Measurements from ENCODE around the gene PHB1.
A peak's percentile ranks its signal among the peaks of the same experiment; 100 is the strongest.

PHB1 gene

DNA sequence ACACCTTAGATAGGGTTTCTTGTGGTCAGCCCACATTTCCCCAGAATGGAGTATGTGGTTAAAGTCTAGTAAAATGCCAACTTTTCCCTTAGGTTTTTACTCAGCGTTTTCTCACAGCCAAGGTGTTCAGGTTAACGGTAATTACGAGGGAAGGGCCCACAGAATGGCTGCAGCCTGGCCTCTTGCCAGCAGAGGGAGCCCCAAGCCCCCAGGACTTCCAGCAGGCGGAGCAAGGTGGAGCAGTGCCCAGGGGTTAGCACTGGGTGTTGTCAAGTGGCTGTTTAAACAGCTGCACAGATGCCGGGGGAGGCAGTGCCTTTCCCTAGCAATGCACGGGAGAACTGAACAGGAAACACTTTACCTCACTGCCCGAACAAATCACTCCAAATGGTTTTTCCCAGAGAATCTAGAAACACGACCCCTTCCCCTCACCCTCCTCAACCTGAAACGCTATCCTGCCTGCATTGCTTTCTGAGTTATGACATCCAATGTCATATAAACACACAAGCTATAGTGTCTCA, 6.6 kb downstream of the PHB1 start:
- DNase-seq (peak; percentile 81 to 89 (median 84)), ATAC-seq (replicated peaks) (peak; percentile 77)
- Mint-ChIP-seq H3K4me1 (ENCODE audit: low read depth in 2 of 2) (peaks cover 32 to 37% of the 10 kb centered on the region in 2 donors), H3K9me3 (no peaks in the 10 kb centered on the region), H3K27ac (peak overlapping the region; percentile 29 to 62), H3K27me3 (no peaks in the 10 kb centered on the region), H3K4me3 (peak overlapping the region in 1 of 2 donors; percentile 21), H3K36me3 (ENCODE audit: insufficient read depth) (peaks cover 57% of the 10 kb centered on the region)

DNA sequence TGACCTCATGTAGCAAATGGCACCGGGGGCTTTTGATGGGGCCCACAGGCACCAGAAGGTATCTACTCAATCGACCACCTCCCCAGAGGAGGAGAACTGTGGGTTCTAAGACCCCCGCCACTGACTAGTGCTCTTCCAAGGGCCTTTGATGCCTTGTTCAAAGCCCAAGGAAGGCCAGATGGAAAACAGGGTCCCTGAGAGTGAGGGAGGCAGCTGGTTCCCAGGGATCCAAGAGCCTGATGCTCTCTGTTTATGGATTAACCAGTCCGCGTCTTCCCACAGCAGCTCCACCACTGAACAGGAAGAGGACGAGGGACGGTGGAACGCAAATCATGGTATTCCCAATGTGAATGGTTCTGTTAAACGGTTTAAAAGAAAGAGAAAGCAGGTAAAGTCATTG, 7.6 kb downstream of the PHB1 start:
- Mint-ChIP-seq H3K27me3 (no peaks in the 10 kb centered on the region), H3K9me3 (no peaks in the 10 kb centered on the region), H3K4me1 (ENCODE audit: low read depth in 2 of 2) (peaks cover 40 to 47% of the 10 kb centered on the region in 2 donors), H3K27ac (no peak overlapping the region), H3K36me3 (ENCODE audit: insufficient read depth) (peaks cover 57% of the 10 kb centered on the region), H3K4me3 (no peak overlapping the region)
- ATAC-seq (replicated peaks) (no peak), DNase-seq (no peak)

DNA sequence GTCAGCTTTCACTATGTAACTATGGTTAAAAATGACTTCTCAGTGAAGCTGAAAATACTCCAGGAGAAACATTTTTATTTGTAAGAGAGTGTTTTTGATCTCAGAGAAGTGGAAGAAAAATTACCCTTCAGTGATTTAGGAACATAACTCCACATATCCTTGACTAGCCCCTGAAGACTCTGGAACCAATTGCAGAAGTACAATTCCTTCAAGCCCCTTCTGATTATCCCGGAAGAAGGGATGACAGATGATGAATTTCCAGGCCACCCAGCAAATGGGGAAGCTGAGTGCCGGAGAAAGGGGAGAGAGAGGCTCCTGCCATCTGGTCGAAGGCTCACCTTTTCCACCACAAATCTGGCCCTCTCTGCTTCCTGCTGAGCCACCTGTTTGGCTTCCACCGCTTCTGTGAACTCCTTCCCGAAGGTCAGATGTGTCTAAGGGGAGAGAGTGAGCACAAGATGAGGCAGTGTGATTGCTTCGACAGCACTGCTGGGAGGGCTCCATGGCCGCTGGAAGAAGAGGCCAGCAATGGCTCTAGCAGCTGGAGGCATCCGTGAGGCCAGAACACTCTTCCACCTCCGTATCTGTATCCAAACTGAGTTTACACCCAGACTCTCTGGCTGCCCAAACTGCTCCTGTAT, 8.1 kb downstream of the PHB1 start:
- H3K27ac Mint-ChIP-seq, result peak overlapping the region; percentile 8 to 20
- peaks cover 52% of the 10 kb centered on the region for H3K36me3 Mint-ChIP-seq (ENCODE audit: insufficient read depth)
- H3K9me3 Mint-ChIP-seq, result no peaks in the 10 kb centered on the region
- H3K4me1 Mint-ChIP-seq (ENCODE audit: low read depth in 2 of 2), result peaks cover 41 to 43% of the 10 kb centered on the region in 2 donors
- DNase-seq (no peak), ATAC-seq (replicated peaks) (no peak)
- H3K27me3 Mint-ChIP-seq, result no peaks in the 10 kb centered on the region
- no peak overlapping the region for H3K4me3 Mint-ChIP-seq

GRCh38 chr17:49404906-49405305, 9.8 kb downstream of the PHB1 start:
- no peaks in the 10 kb centered on the region for H3K27me3 Mint-ChIP-seq
- DNase-seq (no peak), ATAC-seq (replicated peaks) (no peak)
- H3K9me3 Mint-ChIP-seq, result no peaks in the 10 kb centered on the region
- peak overlapping the region; percentile 90 to 95 for H3K27ac Mint-ChIP-seq
- peaks cover 42 to 46% of the 10 kb centered on the region in 2 donors for H3K4me1 Mint-ChIP-seq (ENCODE audit: low read depth in 2 of 2)
- peak overlapping the region; percentile 72 to 73 for H3K4me3 Mint-ChIP-seq
- H3K36me3 Mint-ChIP-seq (ENCODE audit: insufficient read depth), result peaks cover 36% of the 10 kb centered on the region

DNA sequence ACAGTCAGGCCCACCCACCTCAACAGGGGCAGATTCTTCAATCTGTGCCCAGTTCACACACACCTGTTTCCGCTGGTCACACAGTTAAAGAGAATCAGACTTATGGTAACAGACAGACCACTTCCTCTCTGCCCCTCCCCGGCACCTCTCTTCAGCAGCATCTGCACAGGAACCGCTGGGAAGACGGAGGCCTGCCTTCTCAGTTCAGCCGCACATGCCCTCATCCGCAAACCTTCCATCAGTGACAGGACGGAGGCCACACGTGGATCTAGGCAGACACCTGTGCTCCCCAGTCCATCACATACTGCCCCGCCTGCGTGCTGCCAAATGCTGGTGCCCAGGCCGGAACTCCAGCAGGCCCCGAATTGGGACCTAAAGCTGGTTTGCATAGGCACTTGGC, 10.3 kb downstream of the PHB1 start:
- peaks cover 42 to 46% of the 10 kb centered on the region in 2 donors for H3K4me1 Mint-ChIP-seq (ENCODE audit: low read depth in 2 of 2)
- no peaks in the 10 kb centered on the region for H3K9me3 Mint-ChIP-seq
- DNase-seq (peak; percentile 32 to 45 (median 40)), ATAC-seq (replicated peaks) (peak; percentile 77)
- H3K27ac Mint-ChIP-seq, result peak overlapping the region; percentile 90 to 95
- H3K36me3 Mint-ChIP-seq (ENCODE audit: insufficient read depth), result peaks cover 33% of the 10 kb centered on the region
- peak overlapping the region; percentile 72 to 73 for H3K4me3 Mint-ChIP-seq
- no peaks in the 10 kb centered on the region for H3K27me3 Mint-ChIP-seq

- Mint-ChIP-seq H3K27me3 (no peaks in the 10 kb centered on the region), H3K4me1 (ENCODE audit: low read depth in 2 of 2) (peaks cover 41 to 42% of the 10 kb centered on the region in 2 donors), H3K4me3 (peak overlapping the region; percentile 72 to 73), H3K36me3 (ENCODE audit: insufficient read depth) (peaks cover 29% of the 10 kb centered on the region), H3K9me3 (no peaks in the 10 kb centered on the region), H3K27ac (peak overlapping the region; percentile 90 to 95)
- peak; percentile 42 for ATAC-seq (replicated peaks)
- peak in 1 of 3 experiments; percentile 28 for DNase-seq
Measured at GRCh38 chr17:49403514-49404289, 11.0 kb downstream of the PHB1 start.

DNA sequence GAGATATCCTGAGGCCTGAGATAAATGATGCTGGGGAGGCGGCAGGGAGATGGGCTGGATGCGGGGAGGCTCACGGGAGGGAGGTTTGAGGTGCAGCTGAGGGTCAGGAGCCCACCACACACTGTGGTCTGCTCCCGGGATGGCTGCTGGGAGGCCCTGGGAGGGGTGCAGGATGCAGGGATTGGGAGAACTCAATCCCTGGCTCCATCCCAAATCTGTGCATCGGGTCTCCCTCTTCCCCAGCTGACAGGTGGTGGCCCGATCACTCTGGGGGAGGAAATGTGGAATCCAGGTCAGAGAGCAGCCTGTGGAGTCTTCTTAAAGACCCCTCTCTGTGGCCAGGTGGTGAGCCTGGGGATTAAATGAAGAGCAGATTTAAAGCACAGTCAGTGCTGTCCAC, 12.0 kb downstream of the PHB1 start:
- H3K27me3 Mint-ChIP-seq, result no peaks in the 10 kb centered on the region
- peak overlapping the region; percentile 72 to 73 for H3K4me3 Mint-ChIP-seq
- H3K27ac Mint-ChIP-seq, result peak overlapping the region; percentile 90 to 95
- no peaks in the 10 kb centered on the region for H3K9me3 Mint-ChIP-seq
- H3K4me1 Mint-ChIP-seq (ENCODE audit: low read depth in 2 of 2), result peaks cover 32 to 34% of the 10 kb centered on the region in 2 donors
- DNase-seq (no peak), ATAC-seq (replicated peaks) (no peak)
- H3K36me3 Mint-ChIP-seq (ENCODE audit: insufficient read depth), result peaks cover 21% of the 10 kb centered on the region

DNA sequence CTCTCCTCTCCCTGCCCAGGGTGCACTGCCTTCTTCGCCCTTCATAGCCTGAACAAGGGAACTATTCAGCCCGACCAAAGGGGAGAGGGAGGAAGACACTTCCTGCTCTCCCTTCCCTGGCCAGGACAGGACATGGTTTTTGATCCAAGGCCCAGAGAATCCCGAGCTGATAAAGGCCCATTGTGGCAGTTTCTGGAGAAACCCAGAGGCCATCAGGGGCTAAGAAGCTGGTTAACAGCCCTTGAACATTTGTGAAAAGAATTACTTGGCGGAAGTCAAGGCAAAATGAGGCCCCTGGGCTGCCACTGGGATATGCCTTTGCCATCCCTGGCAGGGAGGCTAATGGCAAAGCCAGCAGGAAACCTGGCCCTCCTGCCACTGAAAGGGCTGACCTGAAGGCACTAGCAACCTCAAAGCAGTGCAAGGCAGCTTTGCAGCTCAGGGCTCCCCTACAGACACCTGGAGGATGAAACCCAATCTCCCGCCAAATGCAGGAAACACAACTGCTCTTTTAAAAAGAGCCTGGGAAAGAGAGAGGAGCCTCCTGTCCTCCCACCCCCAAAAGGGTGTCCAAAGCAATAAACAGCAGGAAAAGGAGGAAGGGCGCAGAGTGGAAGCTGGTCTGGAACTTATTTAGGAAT, 12.6 kb downstream of the PHB1 start:
- Mint-ChIP-seq H3K4me3 (peak overlapping the region; percentile 25 to 29), H3K27me3 (no peaks in the 10 kb centered on the region), H3K36me3 (ENCODE audit: insufficient read depth) (peaks cover 18% of the 10 kb centered on the region), H3K9me3 (no peaks in the 10 kb centered on the region), H3K4me1 (ENCODE audit: low read depth in 2 of 2) (peaks cover 30 to 35% of the 10 kb centered on the region in 2 donors), H3K27ac (peak overlapping the region; percentile 35 to 90)
- DNase-seq (no peak), ATAC-seq (replicated peaks) (no peak)

GRCh38 chr17:49399995-49400394, 14.7 kb downstream of the PHB1 start:
- H3K4me1 Mint-ChIP-seq (ENCODE audit: low read depth in 2 of 2), result peaks cover 32% of the 10 kb centered on the region in 2 donors
- DNase-seq (no peak), ATAC-seq (replicated peaks) (no peak)
- H3K27ac Mint-ChIP-seq, result peak overlapping the region in 1 of 2 donors; percentile 54
- no peaks in the 10 kb centered on the region for H3K9me3 Mint-ChIP-seq
- H3K27me3 Mint-ChIP-seq, result no peaks in the 10 kb centered on the region
- no peak overlapping the region for H3K4me3 Mint-ChIP-seq
- peaks cover 8% of the 10 kb centered on the region for H3K36me3 Mint-ChIP-seq (ENCODE audit: insufficient read depth)

DNA sequence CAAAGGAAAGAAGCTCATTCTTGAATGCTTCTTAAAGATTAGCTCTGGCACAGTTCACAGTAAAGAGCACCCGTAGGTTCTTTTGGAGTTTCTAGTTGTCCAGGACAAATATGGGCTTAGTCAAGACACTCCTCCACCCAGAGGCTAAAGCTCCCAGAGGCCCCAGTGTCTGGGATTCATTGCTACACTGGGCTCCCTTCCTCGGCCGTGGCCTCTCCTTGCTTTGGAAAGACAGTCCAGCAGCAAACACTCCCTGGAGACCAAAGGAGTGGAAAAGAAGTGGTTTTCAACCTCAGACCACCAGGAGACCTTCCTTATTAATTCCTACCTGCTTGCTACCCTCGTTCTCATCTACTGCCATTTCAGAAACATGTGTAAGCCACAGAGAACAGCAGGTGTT, 17.1 kb downstream of the PHB1 start:
- no peak for ATAC-seq (replicated peaks)
- Mint-ChIP-seq H3K27me3 (no peaks in the 10 kb centered on the region), H3K4me1 (ENCODE audit: low read depth in 2 of 2) (peaks cover 16 to 21% of the 10 kb centered on the region in 2 donors), H3K4me3 (no peak overlapping the region), H3K36me3 (ENCODE audit: insufficient read depth) (peaks cover 2% of the 10 kb centered on the region), H3K9me3 (no peaks in the 10 kb centered on the region), H3K27ac (no peak overlapping the region)
- DNase-seq, result no peak

DNA sequence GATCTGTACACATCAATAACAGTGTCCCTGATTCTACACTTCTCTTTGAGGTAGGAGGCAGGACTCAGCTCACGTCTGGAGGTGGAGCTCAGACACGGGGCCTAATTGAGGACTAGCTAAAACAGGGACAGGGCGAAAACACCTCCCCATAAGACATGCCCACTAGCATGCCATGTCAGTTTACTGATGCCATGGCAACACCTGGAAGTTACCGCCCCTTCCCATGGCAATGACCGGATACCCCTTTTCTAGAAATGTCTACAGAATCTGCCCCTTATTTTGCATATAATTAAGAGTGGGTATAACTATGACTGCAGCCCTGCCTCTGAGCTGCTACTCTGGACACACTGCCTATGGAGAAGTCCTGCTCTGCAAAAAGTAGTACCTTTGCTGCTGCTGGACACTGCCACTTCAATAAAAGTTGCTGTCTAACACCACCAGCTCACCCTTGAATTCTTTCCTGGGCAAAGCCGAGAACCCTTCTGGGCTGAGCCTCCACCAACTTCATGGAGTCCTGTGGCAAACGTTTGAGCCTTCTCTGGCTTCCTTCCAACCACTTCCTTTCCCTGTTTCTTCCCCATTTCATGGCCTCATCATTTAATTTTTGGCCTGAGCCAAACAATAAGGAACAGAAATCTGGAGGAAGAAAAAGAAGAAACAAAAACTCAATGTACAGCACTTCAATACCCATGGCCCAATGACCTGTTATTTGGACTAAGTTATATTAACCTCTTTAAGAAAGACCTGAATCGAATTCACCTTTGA, 21.0 kb downstream of the PHB1 start:
- H3K4me1 Mint-ChIP-seq (ENCODE audit: low read depth in 2 of 2), result peaks cover 32 to 37% of the 10 kb centered on the region in 2 donors
- no peaks in the 10 kb centered on the region for H3K27me3 Mint-ChIP-seq
- no peak for ATAC-seq (replicated peaks)
- DNase-seq, result no peak
- peaks cover 5% of the 10 kb centered on the region for H3K36me3 Mint-ChIP-seq (ENCODE audit: insufficient read depth)
- no peak overlapping the region for H3K4me3 Mint-ChIP-seq
- no peaks in the 10 kb centered on the region for H3K9me3 Mint-ChIP-seq
- H3K27ac Mint-ChIP-seq, result no peak overlapping the region

GRCh38 chr17:49390548-49391324, 23.9 kb downstream of the PHB1 start:
- H3K4me1 Mint-ChIP-seq (ENCODE audit: low read depth in 2 of 2), result peaks cover 51 to 54% of the 10 kb centered on the region in 2 donors
- peak overlapping the region; percentile 91 to 99 for H3K27ac Mint-ChIP-seq
- no peaks in the 10 kb centered on the region for H3K9me3 Mint-ChIP-seq
- peak overlapping the region; percentile 77 to 87 for H3K4me3 Mint-ChIP-seq
- H3K36me3 Mint-ChIP-seq (ENCODE audit: insufficient read depth), result peaks cover 7% of the 10 kb centered on the region
- DNase-seq (peak in 1 of 3 experiments; percentile 26), ATAC-seq (replicated peaks) (no peak)
- H3K27me3 Mint-ChIP-seq, result no peaks in the 10 kb centered on the region

Measured in effector memory CD8-positive, alpha-beta T cell (primary cell).